ENCODE measurements around the gene TM9SF2.
"Not testable (repeated sequence)": the region's sequence is repeated elsewhere in the genome, so short reads cannot be mapped to it uniquely, and the experiment has no call there.

Gene TM9SF2

DNA sequence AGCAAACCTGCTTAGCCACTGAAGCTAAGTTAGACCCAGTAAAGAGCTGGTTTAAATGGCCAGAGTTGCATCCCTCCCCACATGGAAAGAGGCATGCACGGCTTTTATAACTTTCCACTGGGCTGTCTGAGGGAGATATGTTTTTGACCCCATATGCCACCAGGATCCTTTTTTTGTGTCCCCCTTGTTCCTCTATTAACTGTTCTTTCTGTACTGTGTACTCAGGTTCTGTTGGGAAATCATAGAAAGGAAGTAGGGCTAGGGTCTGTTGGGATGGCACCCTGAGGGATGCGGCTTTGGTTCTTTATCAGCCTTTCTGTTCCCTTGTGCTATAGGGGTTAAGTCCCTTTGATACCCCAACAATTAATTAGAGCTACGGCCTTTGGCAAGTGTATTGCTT lies 12.2 kb upstream of the TM9SF2 start (continued):
- TF ChIP-seq, protein P1, sequence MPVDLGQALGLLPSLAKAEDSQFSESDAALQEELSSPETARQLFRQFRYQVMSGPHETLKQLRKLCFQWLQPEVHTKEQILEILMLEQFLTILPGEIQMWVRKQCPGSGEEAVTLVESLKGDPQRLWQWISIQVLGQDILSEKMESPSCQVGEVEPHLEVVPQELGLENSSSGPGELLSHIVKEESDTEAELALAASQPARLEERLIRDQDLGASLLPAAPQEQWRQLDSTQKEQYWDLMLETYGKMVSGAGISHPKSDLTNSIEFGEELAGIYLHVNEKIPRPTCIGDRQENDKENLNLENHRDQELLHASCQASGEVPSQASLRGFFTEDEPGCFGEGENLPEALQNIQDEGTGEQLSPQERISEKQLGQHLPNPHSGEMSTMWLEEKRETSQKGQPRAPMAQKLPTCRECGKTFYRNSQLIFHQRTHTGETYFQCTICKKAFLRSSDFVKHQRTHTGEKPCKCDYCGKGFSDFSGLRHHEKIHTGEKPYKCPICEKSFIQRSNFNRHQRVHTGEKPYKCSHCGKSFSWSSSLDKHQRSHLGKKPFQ (tag by site-specific recombination; IDR thresholded peaks at IDR 0.05): no peak
- TF ChIP-seq ZNF501 (tag by site-specific recombination; IDR thresholded peaks at IDR 0.05): no peak

DNA sequence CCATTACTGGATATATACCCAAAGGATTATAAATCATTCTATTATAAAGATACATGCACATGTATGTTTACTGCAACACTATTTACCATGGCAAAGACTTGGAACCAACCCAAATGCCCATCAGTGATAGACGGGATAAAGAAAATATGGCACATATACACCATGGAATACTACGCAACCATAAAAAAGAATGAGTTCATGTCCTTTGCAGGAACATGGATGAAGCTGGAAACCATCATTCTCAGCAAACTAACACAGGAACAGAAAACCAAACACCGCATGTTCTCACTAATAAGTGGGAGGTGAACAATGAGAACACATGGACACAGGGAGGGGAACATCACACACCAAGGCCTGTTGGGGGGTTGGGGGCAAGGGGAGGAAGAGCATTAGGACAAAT lies 9.5 kb upstream of the TM9SF2 start:
- CTCF ChIA-PET; POLR2A ChIA-PET; H3K4me3 ChIP-seq (ENCODE audit: low read depth, low read length); H3K27ac ChIP-seq (ENCODE audit: extremely low read depth, low read depth, low read length); H3K36me3 ChIP-seq (ENCODE audit: control insufficient read depth in 2 of 2, insufficient read depth in 1 of 2, low read length in 2 of 2); H3K9me3 ChIP-seq (ENCODE audit: control insufficient read depth, insufficient read depth, low read depth, low read length); H3K4me1 ChIP-seq (ENCODE audit: control insufficient read depth, insufficient read depth, low read length): not testable (repeated sequence)
- peak; percentile 91 for TF ChIP-seq ZNF146 (tag by site-specific recombination; IDR thresholded peaks at IDR 0.05)

DNA sequence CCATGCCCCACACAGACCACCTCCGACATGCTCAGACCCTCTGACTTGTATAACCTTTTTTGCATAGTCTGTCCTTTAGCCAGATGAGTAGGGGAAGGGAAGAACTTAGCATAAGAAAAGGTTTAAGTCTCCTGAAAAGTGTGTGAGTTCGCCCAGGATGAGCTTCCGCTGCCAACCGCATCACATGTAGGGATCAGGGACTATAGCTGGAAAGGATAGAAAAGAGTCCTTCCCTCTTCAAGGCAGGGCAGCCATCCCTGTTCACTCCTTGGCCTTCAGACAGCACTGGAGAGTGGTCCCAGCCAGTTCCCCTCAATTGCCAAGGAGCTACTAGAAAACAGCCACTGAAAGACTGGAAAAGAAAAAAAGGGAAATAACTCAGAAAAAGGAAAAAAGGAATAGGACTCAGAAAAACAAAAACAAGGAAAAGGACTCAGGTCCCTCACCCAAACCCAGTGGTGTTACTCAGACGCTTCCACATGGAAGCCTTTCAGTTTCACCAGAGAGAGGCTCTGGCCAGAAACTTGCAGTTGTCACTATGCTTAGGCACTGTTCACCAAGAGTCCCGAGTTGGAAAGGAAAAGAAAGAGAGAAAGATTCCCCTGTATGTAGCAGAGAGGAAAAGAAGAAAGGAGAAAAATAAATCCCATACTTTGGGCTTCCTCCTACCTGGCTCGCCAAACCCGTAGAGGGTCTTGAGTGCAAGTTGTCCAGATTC lies 5.6 kb upstream of the TM9SF2 start:
- H3K9me3 ChIP-seq (ENCODE audit: control insufficient read depth, insufficient read depth, low read depth, low read length): no peaks in the 10 kb centered on the region
- H3K36me3 ChIP-seq (ENCODE audit: control insufficient read depth in 2 of 2, insufficient read depth in 1 of 2, low read length in 2 of 2): no peaks in the 10 kb centered on the region
- H3K27ac ChIP-seq (ENCODE audit: extremely low read depth, low read depth, low read length): no peak overlapping the region
- TF ChIP-seq, protein P2, sequence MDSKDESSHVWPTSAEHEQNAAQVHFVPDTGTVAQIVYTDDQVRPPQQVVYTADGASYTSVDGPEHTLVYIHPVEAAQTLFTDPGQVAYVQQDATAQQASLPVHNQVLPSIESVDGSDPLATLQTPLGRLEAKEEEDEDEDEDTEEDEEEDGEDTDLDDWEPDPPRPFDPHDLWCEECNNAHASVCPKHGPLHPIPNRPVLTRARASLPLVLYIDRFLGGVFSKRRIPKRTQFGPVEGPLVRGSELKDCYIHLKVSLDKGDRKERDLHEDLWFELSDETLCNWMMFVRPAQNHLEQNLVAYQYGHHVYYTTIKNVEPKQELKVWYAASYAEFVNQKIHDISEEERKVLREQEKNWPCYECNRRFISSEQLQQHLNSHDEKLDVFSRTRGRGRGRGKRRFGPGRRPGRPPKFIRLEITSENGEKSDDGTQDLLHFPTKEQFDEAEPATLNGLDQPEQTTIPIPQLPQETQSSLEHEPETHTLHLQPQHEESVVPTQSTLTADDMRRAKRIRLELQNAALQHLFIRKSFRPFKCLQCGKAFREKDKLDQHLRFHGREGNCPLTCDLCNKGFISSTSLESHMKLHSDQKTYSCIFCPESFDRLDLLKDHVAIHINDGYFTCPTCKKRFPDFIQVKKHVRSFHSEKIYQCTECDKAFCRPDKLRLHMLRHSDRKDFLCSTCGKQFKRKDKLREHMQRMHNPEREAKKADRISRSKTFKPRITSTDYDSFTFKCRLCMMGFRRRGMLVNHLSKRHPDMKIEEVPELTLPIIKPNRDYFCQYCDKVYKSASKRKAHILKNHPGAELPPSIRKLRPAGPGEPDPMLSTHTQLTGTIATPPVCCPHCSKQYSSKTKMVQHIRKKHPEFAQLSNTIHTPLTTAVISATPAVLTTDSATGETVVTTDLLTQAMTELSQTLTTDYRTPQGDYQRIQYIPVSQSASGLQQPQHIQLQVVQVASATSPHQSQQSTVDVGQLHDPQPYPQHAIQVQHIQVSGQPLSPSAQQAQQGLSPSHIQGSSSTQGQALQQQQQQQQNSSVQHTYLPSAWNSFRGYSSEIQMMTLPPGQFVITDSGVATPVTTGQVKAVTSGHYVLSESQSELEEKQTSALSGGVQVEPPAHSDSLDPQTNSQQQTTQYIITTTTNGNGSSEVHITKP (tag by site-specific recombination; IDR thresholded peaks at IDR 0.05): no peak
- TF ChIP-seq, protein P3, sequence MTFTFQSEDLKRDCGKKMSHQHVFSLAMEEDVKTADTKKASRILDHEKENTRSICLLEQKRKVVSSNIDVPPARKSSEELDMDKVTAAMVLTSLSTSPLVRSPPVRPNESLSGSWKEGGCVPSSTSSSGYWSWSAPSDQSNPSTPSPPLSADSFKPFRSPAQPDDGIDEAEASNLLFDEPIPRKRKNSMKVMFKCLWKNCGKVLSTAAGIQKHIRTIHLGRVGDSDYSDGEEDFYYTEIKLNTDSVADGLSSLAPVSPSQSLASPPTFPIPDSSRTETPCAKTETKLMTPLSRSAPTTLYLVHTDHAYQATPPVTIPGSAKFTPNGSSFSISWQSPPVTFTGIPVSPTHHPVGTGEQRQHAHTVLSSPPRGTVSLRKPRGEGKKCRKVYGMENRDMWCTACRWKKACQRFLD (tag by site-specific recombination; IDR thresholded peaks at IDR 0.05): no peak
- TF ChIP-seq, protein P4, sequence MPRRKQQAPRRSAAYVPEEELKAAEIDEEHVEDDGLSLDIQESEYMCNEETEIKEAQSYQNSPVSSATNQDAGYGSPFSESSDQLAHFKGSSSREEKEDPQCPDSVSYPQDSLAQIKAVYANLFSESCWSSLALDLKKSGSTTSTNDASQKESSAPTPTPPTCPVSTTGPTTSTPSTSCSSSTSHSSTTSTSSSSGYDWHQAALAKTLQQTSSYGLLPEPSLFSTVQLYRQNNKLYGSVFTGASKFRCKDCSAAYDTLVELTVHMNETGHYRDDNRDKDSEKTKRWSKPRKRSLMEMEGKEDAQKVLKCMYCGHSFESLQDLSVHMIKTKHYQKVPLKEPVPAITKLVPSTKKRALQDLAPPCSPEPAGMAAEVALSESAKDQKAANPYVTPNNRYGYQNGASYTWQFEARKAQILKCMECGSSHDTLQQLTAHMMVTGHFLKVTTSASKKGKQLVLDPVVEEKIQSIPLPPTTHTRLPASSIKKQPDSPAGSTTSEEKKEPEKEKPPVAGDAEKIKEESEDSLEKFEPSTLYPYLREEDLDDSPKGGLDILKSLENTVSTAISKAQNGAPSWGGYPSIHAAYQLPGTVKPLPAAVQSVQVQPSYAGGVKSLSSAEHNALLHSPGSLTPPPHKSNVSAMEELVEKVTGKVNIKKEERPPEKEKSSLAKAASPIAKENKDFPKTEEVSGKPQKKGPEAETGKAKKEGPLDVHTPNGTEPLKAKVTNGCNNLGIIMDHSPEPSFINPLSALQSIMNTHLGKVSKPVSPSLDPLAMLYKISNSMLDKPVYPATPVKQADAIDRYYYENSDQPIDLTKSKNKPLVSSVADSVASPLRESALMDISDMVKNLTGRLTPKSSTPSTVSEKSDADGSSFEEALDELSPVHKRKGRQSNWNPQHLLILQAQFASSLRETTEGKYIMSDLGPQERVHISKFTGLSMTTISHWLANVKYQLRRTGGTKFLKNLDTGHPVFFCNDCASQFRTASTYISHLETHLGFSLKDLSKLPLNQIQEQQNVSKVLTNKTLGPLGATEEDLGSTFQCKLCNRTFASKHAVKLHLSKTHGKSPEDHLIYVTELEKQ (tag by site-specific recombination; IDR thresholded peaks at IDR 0.05; ENCODE audit: borderline replicate concordance): no peak
- TF ChIP-seq ZNF354C (tag by site-specific recombination; IDR thresholded peaks at IDR 0.05; ENCODE audit: borderline replicate concordance, low read depth) (no peak), ZNF175 (tag by site-specific recombination; IDR thresholded peaks at IDR 0.05) (no peak), ZNF114 (tag by site-specific recombination; IDR thresholded peaks at IDR 0.05) (no peak), ZNF544 (tag by site-specific recombination; IDR thresholded peaks at IDR 0.05) (no peak), ZBTB20 (tag by site-specific recombination; IDR thresholded peaks at IDR 0.05) (no peak), SETDB1 (IDR thresholded peaks at IDR 0.05; ENCODE audit: insufficient read length, low read length) (no peak), ZNF510 (tag by site-specific recombination; IDR thresholded peaks at IDR 0.05; ENCODE audit: insufficient replicate concordance) (no peak), BCL11B (tag by site-specific recombination; IDR thresholded peaks at IDR 0.05; ENCODE audit: low read depth) (no peak), ZNF37A (tag by site-specific recombination; IDR thresholded peaks at IDR 0.05) (no peak), ZNF335 (tag by site-specific recombination; conservative IDR thresholded peaks at IDR 0.05) (no peak), GLI2 (tag by site-specific recombination; IDR thresholded peaks at IDR 0.05; ENCODE audit: borderline replicate concordance, low read depth) (no peak), ZNF133 (tag by site-specific recombination; IDR thresholded peaks at IDR 0.05) (no peak), ZNF10 (tag by site-specific recombination; IDR thresholded peaks at IDR 0.05) (no peak), KLF1 (tag by site-specific recombination; IDR thresholded peaks at IDR 0.05) (no peak), ZNF48 (tag by site-specific recombination; IDR thresholded peaks at IDR 0.05) (no peak), ZNF223 (tag by site-specific recombination; IDR thresholded peaks at IDR 0.05) (no peak), ZNF664 (tag by site-specific recombination; IDR thresholded peaks at IDR 0.05) (no peak)
- H3K4me3 ChIP-seq (ENCODE audit: low read depth, low read length): no peak overlapping the region
- 0 out of 2 replicates have a peak, but pooled peaks cover 2% of the 10 kb centered on the region for H3K4me1 ChIP-seq (ENCODE audit: control insufficient read depth, insufficient read depth, low read length)
- ChIA-PET CTCF (no interaction called here), POLR2A (interaction anchor here (0.7 kb wide), 1 partner anchor 187 kb away, joined by 3 read pairs; no protein-coding TSS in a partner anchor)
